Measurements from ENCODE around the gene PDE6C.

The PDE6C gene

DNA sequence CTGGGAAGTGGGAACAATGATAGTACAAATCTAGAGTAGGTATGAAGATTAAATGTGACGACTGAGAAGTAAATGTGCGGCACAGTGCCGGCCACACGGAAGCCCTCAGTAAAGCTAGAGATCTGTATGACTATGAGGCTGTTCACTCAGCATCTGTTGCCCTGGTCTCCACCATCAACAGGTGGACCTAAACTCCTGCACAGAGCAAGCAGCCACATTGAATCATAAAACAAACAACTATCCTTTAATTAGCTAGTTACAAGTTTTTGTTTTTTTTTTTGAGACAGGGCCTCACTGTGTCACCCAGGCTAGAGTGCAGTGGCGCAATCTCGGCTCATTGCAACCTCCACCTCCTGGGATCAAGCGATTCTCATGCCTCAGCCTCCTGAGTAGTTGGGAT lies 27.9 kb upstream of the PDE6C start:
- H3K4me1 Mint-ChIP-seq, result no peaks in the 10 kb centered on the region
- H3K36me3 Mint-ChIP-seq, result peaks cover 5% of the 10 kb centered on the region
- peaks cover 24% of the 10 kb centered on the region for H3K27me3 Mint-ChIP-seq
- ATAC-seq, result no peak
- H3K4me3 Mint-ChIP-seq, result no peak overlapping the region
- H3K27ac Mint-ChIP-seq, result no peak overlapping the region
- peaks cover 5% of the 10 kb centered on the region for H3K9me3 Mint-ChIP-seq

DNA sequence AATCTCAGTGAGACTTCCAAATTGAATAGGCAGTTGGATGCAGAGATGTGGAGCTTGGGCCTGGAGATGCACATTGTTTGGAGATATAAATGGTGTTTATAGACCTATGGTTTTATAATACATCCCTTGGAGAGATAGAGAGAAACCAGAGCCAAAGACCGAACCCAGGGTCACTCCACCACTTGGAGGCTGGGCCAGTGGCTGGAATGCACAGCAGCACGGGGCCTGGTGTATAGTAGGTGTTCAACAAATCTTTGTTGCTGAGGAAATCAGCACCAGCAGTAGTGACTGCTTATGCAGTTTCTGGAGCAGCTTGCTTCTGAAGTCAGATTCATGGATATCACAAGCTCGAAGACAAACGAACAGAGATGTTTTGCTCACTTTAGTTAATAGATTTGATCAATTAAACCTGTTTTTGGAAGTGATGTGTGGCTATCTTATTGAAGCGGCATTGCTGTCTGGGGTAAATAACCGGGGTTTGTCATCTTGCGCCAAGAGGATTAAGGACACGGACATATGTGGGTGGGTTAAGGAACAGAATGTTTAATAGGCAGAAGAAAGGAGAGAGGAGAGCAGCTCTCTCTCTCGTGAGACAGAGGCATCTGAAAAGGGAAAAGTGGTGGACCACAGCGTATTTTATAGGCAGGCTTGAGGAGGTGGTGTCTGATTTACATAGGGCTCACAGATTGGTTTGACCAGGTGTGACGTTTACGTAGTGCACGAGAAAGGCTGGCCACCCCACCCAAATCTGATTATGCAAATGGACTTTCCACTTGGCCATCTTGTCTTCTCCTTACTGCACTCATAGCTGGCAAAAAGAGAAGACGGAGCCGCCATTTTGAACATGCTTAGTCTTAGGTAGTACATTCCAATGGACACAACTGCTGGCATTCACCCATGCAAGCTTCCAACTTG lies 22.4 kb upstream of the PDE6C start:
- H3K4me1 Mint-ChIP-seq, result no peaks in the 10 kb centered on the region
- no peak overlapping the region for H3K4me3 Mint-ChIP-seq
- H3K27me3 Mint-ChIP-seq, result peaks cover 13% of the 10 kb centered on the region
- no peaks in the 10 kb centered on the region for H3K9me3 Mint-ChIP-seq
- no peak for ATAC-seq
- no peak overlapping the region for H3K27ac Mint-ChIP-seq
- H3K36me3 Mint-ChIP-seq, result no peaks in the 10 kb centered on the region

DNA sequence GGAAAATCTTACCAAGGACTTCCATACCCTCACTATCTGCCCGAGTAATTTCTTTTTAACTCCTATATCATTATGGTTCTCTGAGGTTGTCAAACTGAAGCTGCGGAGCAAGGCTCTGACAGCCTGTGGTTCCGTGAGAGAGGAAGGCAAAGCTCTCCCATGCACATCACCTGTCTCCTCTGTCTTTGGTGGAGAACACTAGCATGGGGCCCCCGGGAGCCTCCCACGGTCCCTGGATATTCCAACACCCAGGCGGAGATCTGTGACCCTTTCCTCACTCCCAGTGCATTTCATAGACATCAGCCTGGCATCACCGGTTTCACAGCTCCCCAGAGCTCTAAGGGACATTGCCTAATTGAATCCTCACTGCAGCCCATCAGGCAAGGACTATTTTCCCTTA lies 21.7 kb upstream of the PDE6C start:
- H3K27ac Mint-ChIP-seq, result no peak overlapping the region
- H3K36me3 Mint-ChIP-seq, result no peaks in the 10 kb centered on the region
- no peaks in the 10 kb centered on the region for H3K9me3 Mint-ChIP-seq
- ATAC-seq, result no peak
- peaks cover 13% of the 10 kb centered on the region for H3K27me3 Mint-ChIP-seq
- H3K4me1 Mint-ChIP-seq, result no peaks in the 10 kb centered on the region
- H3K4me3 Mint-ChIP-seq, result no peak overlapping the region

DNA sequence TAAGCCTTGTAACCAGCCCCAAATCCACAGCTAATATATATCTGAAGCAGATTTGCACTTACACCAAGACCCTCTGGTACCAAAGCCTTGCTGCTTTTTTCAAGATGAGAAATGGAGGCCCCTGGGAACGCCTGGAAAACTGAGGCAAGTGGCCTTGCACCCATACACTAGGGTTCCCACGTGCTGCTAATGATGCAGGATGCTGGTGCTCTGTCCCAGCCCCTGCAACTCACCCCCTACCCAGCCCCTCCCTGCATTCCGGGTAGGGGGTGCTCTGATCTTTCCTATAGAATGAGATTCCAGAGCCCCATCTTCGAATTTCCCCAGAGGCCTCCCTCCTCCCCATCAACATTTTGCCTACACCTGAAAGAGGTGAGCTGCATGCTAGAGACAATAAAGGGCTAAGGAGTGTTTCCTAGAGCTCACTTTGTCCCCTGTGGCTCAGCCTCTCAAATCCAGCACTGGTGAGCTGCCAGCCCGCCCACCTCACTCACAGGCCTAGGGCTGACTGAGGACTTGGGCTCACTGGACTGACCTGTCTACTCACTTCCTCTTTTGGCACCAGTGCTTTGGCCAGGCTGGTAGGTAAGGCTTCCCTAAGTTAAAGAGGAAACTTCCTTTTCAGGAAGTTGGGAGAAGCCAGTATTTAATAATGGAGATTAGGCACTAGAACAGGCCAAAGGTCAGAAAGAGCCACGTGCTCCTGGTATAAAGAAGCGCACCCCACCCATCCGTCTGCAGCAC lies 21.1 kb upstream of the PDE6C start:
- no peak for ATAC-seq
- no peak overlapping the region for H3K4me3 Mint-ChIP-seq
- peaks cover 13% of the 10 kb centered on the region for H3K27me3 Mint-ChIP-seq
- no peaks in the 10 kb centered on the region for H3K36me3 Mint-ChIP-seq
- H3K27ac Mint-ChIP-seq, result no peak overlapping the region
- H3K9me3 Mint-ChIP-seq, result no peaks in the 10 kb centered on the region
- H3K4me1 Mint-ChIP-seq, result no peaks in the 10 kb centered on the region

DNA sequence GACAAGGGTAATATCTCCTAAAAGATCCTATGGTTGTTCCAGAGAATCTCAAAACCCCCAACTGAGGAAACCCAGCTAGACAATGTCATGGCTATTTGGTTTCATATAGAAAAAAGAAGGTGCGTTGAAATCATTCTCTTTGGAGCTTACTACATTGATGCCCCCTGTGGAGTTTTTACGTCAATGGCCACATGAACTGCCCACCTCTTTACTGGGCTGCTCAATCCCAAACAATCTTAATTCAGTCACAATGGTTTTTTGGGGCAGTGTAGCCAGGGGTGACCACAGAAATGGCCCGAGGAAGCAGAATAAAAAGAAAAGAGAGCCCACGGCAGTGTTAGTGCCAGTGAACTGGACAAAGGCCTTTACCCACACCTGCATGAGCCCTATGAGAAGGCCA lies 19.1 kb upstream of the PDE6C start:
- peaks cover 13% of the 10 kb centered on the region for H3K27me3 Mint-ChIP-seq
- no peaks in the 10 kb centered on the region for H3K9me3 Mint-ChIP-seq
- H3K27ac Mint-ChIP-seq, result no peak overlapping the region
- no peaks in the 10 kb centered on the region for H3K36me3 Mint-ChIP-seq
- H3K4me1 Mint-ChIP-seq, result no peaks in the 10 kb centered on the region
- no peak for ATAC-seq
- no peak overlapping the region for H3K4me3 Mint-ChIP-seq

DNA sequence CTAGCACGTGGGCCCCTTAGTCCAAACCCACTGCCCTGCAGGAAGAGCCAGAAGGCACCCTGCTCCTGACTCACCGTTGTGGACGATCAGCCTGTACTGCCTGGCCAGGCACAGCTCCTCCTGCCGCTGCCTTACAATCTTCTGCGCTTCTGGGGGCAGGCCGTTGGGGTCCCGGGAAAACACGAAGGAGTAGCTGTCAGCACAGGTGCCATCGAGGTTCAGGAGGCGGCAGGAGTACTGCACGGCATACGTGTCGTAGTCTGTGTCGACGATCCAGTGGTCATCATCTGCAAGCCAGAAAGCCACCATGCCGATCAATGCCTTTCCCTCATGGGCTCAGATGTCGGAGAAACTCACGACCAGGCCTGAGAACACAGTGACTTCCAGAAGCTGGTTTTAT lies 18.6 kb upstream of the PDE6C start:
- no peak overlapping the region for H3K4me3 Mint-ChIP-seq
- no peaks in the 10 kb centered on the region for H3K36me3 Mint-ChIP-seq
- no peaks in the 10 kb centered on the region for H3K4me1 Mint-ChIP-seq
- H3K27me3 Mint-ChIP-seq, result peaks cover 9% of the 10 kb centered on the region
- no peak for ATAC-seq
- no peaks in the 10 kb centered on the region for H3K9me3 Mint-ChIP-seq
- no peak overlapping the region for H3K27ac Mint-ChIP-seq

DNA sequence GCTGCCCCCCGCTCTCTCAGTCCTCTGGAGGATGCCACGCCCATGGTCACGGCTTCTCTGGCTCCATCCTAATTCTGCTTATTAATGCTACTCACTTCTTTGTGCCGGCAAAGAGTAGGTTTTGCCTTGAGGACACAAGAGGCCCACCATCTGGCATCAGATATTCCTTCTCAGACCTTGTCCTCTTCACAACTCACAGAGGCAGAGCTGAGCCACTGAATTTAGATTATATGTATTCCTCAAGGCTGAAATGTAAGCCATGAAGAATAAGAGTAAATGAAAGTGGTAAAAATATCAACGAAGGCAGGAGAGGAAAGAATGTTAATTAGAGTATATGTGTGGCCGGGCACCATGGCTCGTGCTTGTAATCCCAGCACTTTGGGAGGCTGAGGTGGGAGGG lies 17.8 kb upstream of the PDE6C start:
- Mint-ChIP-seq H3K36me3 (no peaks in the 10 kb centered on the region), H3K27me3 (peaks cover 3% of the 10 kb centered on the region), H3K27ac (no peak overlapping the region), H3K9me3 (no peaks in the 10 kb centered on the region), H3K4me3 (no peak overlapping the region), H3K4me1 (no peaks in the 10 kb centered on the region)
- ATAC-seq, result no peak

DNA sequence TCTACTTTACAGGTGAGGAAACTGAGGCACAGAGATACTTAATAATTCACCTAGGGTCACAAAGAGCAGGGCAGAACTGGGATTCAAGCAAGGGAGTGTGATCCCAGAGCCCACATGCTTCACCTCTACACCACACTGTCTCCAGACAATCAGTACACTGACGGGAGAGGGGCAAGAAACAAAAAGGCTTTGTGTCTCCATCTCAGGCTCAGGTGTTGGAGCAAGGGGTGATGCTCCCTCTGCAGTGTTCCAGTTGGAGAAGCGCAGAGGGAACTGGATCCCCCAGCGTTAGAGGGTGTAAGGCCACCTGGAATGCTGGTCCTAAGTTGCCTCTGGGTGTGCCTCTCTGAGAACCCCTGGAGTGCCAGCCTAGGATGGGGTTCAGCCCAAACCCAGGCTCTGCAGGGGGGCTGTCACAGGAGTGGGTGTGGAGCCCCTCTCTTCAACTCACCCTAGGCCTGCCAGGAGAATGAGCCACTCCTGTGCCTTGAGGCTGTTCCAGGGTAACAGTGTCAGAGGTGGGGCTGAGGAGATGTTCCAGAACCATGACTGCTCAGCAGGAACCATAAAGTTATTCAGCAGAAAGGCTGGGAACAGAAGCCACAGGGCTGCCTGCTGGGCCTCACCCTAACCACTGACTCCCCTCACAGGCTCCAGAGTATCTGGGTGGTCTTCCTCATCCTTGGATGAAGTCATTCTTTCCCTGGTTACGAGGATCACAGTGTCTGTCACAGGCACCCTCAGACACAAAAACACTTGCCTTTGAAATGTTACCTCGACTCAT lies 16.8 kb upstream of the PDE6C start:
- Mint-ChIP-seq H3K36me3 (no peaks in the 10 kb centered on the region), H3K27ac (no peak overlapping the region), H3K27me3 (peaks cover 12% of the 10 kb centered on the region), H3K4me1 (no peaks in the 10 kb centered on the region), H3K4me3 (no peak overlapping the region), H3K9me3 (no peaks in the 10 kb centered on the region)
- no peak for ATAC-seq

DNA sequence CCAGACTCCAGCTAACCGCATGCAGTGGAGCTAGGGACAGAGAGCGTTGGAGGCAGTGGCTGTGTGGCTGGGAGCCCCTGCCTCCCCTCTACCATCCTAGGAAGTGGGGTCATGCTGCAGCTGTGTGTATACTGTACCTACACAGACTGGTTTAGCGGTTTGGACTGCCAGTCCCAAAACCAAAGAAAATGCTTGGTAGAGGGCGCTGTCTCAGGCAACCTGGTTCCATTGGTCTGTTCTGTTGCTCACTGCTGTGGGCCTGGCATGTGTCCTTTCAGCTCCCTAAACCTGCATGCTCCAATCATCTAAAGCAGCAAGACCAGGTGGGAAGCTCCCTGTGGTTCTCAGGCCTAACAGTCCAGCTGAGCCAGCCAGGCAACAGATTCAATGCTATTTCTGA lies 15.8 kb upstream of the PDE6C start:
- no peak overlapping the region for H3K4me3 Mint-ChIP-seq
- H3K4me1 Mint-ChIP-seq, result no peaks in the 10 kb centered on the region
- no peak for ATAC-seq
- H3K9me3 Mint-ChIP-seq, result no peaks in the 10 kb centered on the region
- peaks cover 15% of the 10 kb centered on the region for H3K27me3 Mint-ChIP-seq
- H3K36me3 Mint-ChIP-seq, result no peaks in the 10 kb centered on the region
- H3K27ac Mint-ChIP-seq, result no peak overlapping the region

DNA sequence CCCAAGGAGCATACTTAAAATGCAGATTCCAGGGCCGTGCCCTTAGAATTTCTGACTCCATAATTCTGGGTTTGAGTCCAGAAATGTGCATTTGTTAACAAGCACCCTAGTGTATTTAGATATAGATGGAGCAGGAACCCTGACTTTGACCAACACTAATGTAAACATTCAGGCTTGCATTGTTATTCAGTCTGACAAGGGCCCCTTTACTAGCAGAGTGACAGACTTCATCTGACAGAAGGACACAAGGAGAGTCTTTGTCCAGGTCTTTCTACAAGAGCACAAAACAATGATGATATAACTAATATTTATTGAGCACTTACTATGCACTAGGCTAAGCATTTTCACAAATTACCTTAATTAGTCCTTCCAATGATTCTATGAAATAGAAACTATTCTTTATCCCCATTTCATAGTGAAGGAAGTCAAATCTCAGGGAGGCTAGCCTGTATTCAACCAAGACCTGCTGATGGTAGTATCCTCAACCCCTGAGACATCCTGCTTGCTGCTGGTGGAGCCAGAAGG lies 15.2 kb upstream of the PDE6C start:
- ATAC-seq, result no peak
- peaks cover 21% of the 10 kb centered on the region for H3K27me3 Mint-ChIP-seq
- no peaks in the 10 kb centered on the region for H3K36me3 Mint-ChIP-seq
- no peaks in the 10 kb centered on the region for H3K9me3 Mint-ChIP-seq
- no peak overlapping the region for H3K27ac Mint-ChIP-seq
- H3K4me3 Mint-ChIP-seq, result no peak overlapping the region
- H3K4me1 Mint-ChIP-seq, result no peaks in the 10 kb centered on the region

DNA sequence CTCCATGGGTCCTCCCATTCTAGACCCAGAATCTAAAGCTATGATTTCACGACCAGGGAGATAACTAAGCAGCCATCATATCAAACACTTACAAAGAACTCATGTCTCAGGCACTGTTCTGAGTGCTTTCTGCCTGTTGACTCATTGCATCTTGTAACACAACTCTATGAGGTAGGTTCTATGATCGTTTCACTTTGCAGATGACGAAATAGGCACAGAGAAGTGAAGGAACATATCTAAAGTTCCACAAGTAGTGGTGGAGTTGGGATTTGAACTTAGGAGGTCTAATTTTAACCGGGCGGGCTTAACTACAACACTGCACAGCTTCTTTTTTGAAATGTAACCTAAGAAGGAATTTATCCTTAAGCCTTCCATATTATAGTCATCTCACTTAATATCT lies 14.2 kb upstream of the PDE6C start:
- Mint-ChIP-seq H3K9me3 (no peaks in the 10 kb centered on the region), H3K4me1 (no peaks in the 10 kb centered on the region), H3K36me3 (no peaks in the 10 kb centered on the region)

DNA sequence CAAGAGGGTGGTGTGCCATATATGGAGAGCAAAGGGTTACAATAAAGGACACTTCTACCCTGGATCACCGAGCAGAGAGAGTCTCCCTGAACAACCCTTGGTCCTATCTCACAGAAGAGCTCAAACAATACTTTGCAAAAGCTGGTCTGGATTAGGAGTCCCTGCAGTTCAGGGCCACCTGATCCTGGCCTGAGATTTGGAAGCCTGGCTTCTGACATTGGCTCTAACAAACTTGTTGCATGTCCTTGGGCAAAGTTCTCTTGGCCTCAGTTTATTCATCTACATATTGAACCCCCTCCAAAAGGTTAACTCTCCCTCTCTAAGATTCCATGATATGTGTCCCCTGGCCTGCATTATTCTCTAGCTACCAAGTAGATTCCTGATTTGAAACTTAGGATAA lies 13.0 kb upstream of the PDE6C start:
- Mint-ChIP-seq H3K4me3 (no peak overlapping the region), H3K27me3 (peaks cover 37% of the 10 kb centered on the region), H3K27ac (no peak overlapping the region)

More for the DNA sequence above, 14.2 kb upstream of the PDE6C start:
- no peak overlapping the region for H3K27ac Mint-ChIP-seq
- peaks cover 28% of the 10 kb centered on the region for H3K27me3 Mint-ChIP-seq
- no peak for ATAC-seq
- no peak overlapping the region for H3K4me3 Mint-ChIP-seq

DNA sequence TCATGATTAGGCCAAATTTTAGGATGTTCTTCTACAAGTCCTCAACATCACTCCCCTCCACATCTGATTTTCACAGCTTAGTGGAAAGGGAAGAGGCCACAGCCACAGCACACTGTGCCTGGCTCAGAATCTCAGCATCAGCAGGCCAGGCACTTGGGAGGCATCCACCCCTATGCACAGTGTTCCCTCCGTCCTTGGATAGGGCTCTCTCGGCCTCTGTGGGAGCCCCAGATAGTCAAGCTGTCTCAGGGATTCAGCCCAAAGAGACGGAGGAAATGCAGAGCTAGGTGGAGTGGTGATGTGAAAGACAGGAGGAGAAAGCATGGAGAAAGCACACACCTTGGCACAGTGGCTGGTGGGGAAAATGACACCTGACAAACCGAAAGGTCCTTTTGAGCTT lies 12.6 kb upstream of the PDE6C start:
- Mint-ChIP-seq H3K9me3 (no peaks in the 10 kb centered on the region), H3K27me3 (peaks cover 39% of the 10 kb centered on the region), H3K4me3 (no peak overlapping the region), H3K4me1 (no peaks in the 10 kb centered on the region), H3K36me3 (no peaks in the 10 kb centered on the region), H3K27ac (no peak overlapping the region)
- ATAC-seq, result no peak

More for the DNA sequence above, 13.0 kb upstream of the PDE6C start:
- Mint-ChIP-seq H3K4me1 (no peaks in the 10 kb centered on the region), H3K36me3 (no peaks in the 10 kb centered on the region), H3K9me3 (no peaks in the 10 kb centered on the region)
- no peak for ATAC-seq

DNA sequence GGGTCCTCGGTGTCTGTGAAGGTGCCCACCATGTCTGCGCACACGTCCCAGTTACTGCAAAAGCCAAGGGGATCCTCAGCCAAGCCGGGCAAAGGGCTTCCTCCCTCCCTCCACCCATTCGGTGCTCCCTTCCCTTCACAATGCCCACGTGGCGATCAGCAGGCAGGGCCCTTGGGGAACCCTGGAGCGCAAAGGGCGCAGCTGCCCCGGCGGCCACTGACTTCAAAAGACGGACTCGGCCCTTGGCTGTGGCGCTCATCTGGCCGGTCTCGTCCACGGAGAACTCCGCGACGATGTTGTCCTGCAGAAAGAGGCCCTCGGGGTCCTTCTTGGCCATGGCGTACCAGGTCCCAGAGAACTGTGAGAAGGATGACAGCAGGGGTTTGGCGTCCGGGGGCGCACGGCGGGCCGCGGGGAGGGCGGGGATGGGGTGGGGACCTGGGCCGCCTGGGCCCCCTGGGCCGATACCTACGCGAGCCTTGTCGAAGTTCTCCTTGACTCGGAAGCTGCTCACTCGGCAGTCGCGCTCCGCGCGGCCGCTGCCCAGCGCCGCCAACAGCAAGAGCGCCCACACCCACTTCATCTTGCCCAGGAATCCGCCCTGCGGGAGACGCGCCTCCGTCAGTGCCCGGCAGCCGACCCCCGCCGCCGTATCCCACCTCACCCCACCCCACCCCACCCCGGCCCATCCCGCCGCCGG lies 11.7 kb upstream of the PDE6C start:
- ATAC-seq, result no peak
- Mint-ChIP-seq H3K36me3 (no peaks in the 10 kb centered on the region), H3K27ac (no peak overlapping the region), H3K4me1 (no peaks in the 10 kb centered on the region), H3K9me3 (no peaks in the 10 kb centered on the region), H3K4me3 (no peak overlapping the region), H3K27me3 (peaks cover 39% of the 10 kb centered on the region)
